NCI-H1092 treated with DMSO at 0.1 percent for 48 hours (cell line): ENCODE data around the gene MAP3K20.
A peak's percentile ranks its signal among the peaks of the same experiment; 100 is the strongest.
"Not testable (repeated sequence)": the region's sequence is repeated elsewhere in the genome, so short reads cannot be mapped to it uniquely, and the experiment has no call there.

Source experiments
- DNase-seq: peaks from one replicate; lab custom pipeline; 2025; lab: John Stamatoyannopoulos, UW

MAP3K20 gene

GRCh38 chr2:173235947-173236803 lies 160.5 kb downstream of the MAP3K20 start:
- DNase-seq = no peak

DNA sequence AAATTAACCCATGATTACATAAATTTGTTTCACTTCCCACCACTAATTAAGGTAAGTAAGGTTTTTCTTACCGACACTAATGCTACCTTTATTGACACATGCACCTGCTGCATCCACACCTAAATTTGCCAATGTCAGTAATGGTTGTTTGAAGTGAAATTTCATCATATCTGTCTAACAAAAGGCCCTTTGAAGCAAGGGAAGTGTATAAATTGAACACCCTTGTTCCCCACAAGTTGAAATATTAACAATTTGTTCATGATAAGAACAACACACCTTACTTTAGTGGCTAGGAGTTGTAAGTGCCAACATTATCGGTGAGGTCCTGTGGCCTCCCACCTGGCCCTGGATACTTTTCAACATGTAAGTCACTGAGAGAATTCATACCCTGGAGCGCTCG lies 162.7 kb downstream of the MAP3K20 start:
- no peak for DNase-seq

GRCh38 chr2:173238831-173239230 lies 163.2 kb downstream of the MAP3K20 start:
- no peak for DNase-seq

DNA sequence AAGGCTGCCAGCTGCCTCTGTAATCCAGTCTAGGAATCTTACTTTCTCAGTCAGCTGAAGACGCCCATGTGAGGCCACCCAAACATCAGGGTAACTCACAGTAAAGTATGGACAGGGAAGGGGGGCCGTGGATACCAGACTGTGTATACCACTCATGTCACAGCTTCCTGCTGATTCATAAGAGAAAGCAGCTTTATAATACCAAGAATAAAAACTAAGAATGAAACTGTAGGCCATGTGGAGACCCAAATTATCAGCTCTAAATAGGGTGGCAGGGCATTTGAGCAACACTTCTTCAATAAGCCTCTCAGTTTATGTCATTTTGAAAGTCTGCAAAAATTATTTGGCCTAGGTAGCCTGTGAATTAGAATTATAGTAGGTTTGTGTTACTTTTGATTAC lies 164.0 kb downstream of the MAP3K20 start:
- no peak for DNase-seq

- DNase-seq = no peak
Observed at GRCh38 chr2:173240083-173240482, 164.4 kb downstream of the MAP3K20 start.

DNA sequence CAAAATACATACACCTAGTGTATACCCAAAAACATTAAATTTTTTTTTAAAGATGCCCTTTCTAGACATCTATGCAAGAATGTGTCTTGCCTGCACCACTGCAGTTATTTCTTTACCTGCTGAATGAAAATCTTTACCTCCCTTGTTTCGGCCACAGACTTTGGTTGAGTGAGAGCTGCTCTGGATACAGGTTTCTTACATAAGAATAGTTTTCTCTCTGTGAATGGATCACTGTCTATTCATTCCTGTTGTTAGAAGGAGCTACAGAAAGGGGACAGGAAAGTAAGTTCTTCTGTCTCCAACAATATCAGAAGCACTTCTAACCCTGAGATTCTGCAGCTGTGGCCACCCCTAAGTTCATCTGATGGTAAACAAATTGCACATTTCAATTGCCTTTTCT lies 166.0 kb downstream of the MAP3K20 start:
- no peak for DNase-seq

GRCh38 chr2:173247156-173247555 lies 171.5 kb downstream of the MAP3K20 start:
- DNase-seq = no peak

DNA sequence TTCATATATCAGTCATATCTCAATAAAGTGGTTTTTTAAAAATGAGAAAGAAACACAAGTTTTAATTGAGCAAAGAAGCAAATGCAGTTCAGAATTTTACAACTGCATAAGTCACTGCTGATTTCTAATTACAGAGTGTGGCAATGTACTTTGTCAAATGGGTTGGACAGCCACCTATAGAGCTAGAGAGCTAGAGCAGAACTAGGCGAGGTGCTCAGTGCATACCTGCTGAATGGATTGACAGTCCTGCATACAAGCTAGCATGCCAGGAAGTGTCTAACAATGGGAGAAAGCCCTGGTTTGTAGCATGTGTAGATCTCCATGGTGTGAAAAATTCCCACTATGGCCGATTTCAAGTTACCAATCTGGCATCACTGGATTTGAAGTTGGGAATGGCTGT lies 172.7 kb downstream of the MAP3K20 start:
- DNase-seq = no peak

GRCh38 chr2:173249661-173250641 lies 174.3 kb downstream of the MAP3K20 start:
- DNase-seq = peak; percentile 91

DNA sequence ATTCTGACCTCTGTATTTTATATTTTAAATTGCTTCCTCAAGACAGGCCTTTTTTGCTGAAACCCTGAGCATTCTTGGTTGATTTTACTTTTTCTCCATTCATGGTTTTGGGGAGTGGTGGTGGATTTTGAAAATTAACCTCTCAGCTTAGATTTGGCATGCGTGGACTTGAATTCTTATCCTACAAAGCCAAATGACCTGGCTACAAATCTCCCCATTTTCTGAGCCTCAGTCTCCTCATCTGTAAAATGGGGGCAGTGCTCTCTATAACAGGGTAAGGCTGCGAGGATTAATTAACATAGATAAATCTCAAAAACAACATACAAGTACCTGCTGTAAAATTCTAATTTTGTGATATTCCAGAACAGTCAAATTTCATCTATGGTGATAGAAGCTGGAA lies 175.6 kb downstream of the MAP3K20 start:
- no peak for DNase-seq

GRCh38 chr2:173252581-173252980 lies 176.9 kb downstream of the MAP3K20 start:
- DNase-seq = no peak

DNA sequence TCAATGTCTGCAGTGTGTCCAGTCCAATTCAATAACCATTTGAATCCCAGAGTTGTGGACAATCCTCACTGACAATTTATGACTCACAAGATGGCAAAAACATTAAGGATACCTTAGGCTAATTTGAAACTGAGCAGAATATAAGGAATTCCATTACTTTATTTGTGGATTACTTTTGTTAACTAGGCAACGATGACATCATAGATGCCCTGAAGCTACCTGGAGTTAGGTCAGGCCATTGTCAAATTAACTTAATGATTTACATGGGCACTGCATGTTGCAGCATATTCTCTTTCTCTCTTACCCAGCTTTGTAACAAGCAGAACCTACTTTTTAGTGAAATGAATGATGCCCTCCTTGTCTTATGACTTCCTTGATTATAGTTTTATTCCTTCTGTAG lies 179.0 kb downstream of the MAP3K20 start:
- DNase-seq = no peak

DNA sequence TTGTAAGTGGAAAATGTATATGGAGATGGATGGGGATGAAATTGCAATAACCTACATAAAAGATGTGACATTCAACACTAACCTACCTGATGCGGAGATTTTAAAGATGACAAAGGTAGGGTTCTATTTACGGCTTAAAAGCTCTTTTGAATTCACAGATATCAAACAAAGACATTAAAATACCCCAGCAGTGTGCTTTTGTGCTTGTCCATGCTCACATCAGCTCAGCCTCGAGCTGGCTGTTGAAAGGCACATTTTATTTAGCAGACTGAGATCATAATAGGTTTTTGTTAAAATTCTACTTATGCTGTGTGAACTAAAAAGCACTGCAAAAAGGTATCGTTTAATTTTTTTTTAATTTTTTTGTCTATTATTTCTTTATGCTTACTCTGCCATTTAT lies 183.1 kb downstream of the MAP3K20 start:
- no peak for DNase-seq

DNA sequence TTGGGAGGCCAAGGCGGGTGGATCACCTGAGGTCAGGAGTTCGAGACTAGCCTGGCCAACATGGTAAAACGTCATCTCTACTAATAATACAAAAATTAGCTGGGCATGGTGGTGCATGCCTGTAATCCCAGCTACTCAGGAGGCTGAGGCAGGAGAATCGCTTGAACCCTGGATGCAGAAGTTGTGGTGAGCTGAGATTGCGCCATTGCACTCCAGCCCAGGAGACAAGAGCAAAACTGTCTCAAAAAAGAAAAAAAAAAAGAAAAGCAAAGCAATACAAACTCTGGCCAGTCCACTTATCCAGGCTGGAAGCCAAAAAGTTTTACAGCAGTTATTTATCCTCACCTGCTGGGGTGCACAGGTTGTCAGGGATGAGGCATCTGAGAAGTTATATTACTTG lies 186.7 kb downstream of the MAP3K20 start:
- DNase-seq = not testable (repeated sequence)

GRCh38 chr2:173264151-173264550 lies 188.5 kb downstream of the MAP3K20 start:
- DNase-seq = no peak

- no peak for DNase-seq
Observed at GRCh38 chr2:173264603-173265366, 189.1 kb downstream of the MAP3K20 start.

GRCh38 chr2:173271135-173271534 lies 195.5 kb downstream of the MAP3K20 start:
- DNase-seq = no peak

DNA sequence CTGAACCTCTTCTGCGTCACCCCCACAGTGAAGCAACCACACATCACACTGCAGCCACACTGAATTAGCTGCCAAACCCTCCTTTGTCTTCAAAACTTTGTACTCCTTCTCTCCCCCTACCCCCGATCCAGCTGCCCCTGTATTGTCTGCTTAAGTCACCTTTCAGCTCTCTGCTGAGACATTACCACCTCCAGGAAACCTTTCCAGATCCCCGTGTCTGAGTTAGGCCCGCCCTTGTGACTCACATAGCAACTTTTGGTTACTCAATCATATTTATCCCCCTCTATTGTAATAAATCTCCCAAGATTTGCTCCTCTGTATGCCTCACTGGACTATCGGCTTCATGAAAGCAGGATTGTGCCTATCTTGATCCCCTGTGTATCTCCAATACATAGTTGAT lies 196.2 kb downstream of the MAP3K20 start:
- no peak for DNase-seq

DNA sequence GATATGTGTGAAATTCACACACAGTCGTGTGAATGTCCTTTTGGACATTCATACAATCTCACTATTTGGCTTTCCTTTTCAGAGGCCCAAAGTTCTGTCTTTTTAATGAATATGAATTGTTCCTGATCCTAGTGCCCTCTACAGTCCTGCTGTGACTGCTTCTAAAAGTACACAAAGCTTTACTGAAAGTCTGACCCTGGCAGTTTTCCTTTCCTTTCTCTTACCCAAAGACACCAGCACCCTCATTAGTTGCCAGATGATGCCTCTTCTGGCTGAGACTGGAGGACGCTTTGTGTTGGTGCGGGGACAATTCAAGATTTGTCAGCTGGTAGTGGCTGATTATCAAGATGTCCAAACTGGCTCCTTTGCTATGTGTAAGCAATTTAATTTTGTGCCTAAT lies 197.2 kb downstream of the MAP3K20 start:
- DNase-seq = no peak

GRCh38 chr2:173278794-173279526 lies 203.3 kb downstream of the MAP3K20 start:
- DNase-seq = no peak

DNA sequence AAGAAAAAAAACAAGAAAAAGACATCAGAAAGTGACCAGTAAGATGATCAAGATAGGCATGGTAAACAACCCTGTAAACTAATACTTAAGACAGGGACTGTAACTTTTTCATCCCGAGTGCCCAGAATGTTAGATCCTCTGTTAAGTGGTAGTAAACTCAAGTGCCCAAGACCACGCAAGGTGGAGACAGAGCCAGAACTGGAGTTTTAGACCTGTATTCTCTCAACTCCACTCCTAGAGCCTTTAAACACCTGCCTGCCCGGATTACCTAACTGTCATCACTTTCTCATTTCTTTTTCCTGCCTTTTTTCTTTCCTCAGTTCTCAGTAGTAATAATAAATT lies 203.9 kb downstream of the MAP3K20 start:
- no peak for DNase-seq

- no peak for DNase-seq
Observed at GRCh38 chr2:173280853-173281252, 205.2 kb downstream of the MAP3K20 start.
